A549 (cell line): Measurements from ENCODE around the gene DARS2.

Experiments used
- CBX2 ChIP-seq: fragments of 200-600 bp; sonication (generic); IDR thresholded peaks from 2 replicates; pipeline ENCODE4 v1.6.1; 2016; ENCODE audit warnings: low read depth, mild to moderate bottlenecking, borderline replicate concordance
- CBX8 ChIP-seq: fragments of 200-600 bp; sonication (generic); IDR thresholded peaks from 2 replicates; pipeline ENCODE4 v1.6.1; 2016
- CHD4 ChIP-seq: fragments of 200-600 bp; sonication (generic); IDR thresholded peaks from 2 replicates; pipeline ENCODE4 v1.6.1; 2016; ENCODE audit warnings: antibody characterized with exemption, mild to moderate bottlenecking, borderline replicate concordance
- EP300 ChIP-seq, 2 experiments: fragments of >200 bp; sonication (Bioruptor Twin); formaldehyde crosslinking; IDR thresholded peaks; 2 replicates in 1 of 2; 3 replicates in 1 of 2; pipeline ENCODE4 v1.6.1; 2016 to 2017
- ESRRA ChIP-seq: fragments of 150-350 bp; IDR thresholded peaks from 2 replicates; pipeline ENCODE4 v1.6.1; 2014; ENCODE audit warnings: mild to moderate bottlenecking, low read length, borderline replicate concordance
- JUN ChIP-seq, 2 experiments: fragments of >200 bp; sonication (Bioruptor Twin); formaldehyde crosslinking; IDR thresholded peaks; 2 replicates in 1 of 2; 3 replicates in 1 of 2; pipeline ENCODE4 v1.6.1; 2016 to 2017
- MYC ChIP-seq: IDR thresholded peaks from 2 replicates; pipeline ENCODE4 v1.6.1; 2012; ENCODE audit warnings: mild to moderate bottlenecking, inconsistent platforms, low read length, improper control_type of control experiment, borderline replicate concordance
- NFE2L2 ChIP-seq: fragments of 150-350 bp; conservative IDR thresholded peaks from 2 replicates; pipeline ENCODE4 v1.6.1; 2014; ENCODE audit warnings: low read length
- RFX5 ChIP-seq: fragments of 450-650 bp; IDR thresholded peaks from 2 replicates; pipeline ENCODE4 v1.7.1; 2014; ENCODE audit warnings: antibody characterized with exemption, mild to moderate bottlenecking, moderate library complexity
- SMC3 ChIP-seq: fragments of >200 bp; sonication (Bioruptor Twin); formaldehyde crosslinking; IDR thresholded peaks from 3 replicates; pipeline ENCODE4 v1.6.1; 2018; ENCODE audit warnings: inconsistent platforms
- TF ChIP-seq, protein P1 (sequence below): fragments of >200 bp; sonication (Bioruptor Twin); formaldehyde crosslinking; IDR thresholded peaks from 3 replicates; pipeline ENCODE4 v1.5.1; 2016
- TF ChIP-seq, protein P2 (sequence below): fragments of 150-350 bp; IDR thresholded peaks from 2 replicates; pipeline ENCODE4 v1.6.1; 2014; ENCODE audit warnings: low read depth, mild to moderate bottlenecking, low read length

DNA sequence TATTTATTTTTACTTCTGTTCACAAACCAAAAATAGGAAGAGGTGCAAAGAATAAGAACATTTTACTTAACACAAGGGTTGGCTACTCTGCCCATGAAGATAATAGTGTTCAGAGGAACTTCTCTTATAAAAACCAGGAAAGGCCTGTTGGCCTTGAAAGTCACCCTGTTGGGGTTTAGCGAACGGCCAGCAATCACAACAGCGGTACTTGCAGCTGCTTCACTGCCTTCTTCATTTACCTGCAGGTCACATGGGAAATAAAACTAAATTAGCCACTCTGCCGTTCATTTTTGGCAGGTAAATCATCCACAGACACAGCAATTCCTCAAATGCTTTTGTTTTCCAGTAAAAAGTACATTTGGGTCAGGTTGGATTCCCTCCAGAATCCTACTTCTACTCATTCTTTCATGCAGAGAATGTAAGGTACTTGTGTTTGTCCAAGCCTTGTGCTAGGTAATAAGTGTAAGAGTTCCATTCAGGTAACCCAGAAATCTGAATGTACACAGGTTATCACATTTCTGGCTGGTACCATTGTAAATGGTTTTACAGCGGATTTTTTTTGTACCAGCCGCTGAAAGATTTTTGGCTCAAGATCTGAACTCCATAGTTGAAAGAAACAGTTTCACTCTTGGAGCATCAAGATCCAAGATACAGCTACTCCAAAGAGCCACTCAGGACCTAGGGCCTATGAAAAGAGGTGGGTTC, 79.5 kb downstream of the DARS2 start:
- TF ChIP-seq SMC3 (no peak), MYC (no peak), CBX8 (no peak), NFE2L2 (no peak), ESRRA (no peak), EP300 (IDR thresholded peaks at IDR 0.05) (no peak), CBX2 (no peak), CHD4 (no peak), RFX5 (no peak), JUN (IDR thresholded peaks at IDR 0.05) (no peak)
- TF ChIP-seq, protein P1, sequence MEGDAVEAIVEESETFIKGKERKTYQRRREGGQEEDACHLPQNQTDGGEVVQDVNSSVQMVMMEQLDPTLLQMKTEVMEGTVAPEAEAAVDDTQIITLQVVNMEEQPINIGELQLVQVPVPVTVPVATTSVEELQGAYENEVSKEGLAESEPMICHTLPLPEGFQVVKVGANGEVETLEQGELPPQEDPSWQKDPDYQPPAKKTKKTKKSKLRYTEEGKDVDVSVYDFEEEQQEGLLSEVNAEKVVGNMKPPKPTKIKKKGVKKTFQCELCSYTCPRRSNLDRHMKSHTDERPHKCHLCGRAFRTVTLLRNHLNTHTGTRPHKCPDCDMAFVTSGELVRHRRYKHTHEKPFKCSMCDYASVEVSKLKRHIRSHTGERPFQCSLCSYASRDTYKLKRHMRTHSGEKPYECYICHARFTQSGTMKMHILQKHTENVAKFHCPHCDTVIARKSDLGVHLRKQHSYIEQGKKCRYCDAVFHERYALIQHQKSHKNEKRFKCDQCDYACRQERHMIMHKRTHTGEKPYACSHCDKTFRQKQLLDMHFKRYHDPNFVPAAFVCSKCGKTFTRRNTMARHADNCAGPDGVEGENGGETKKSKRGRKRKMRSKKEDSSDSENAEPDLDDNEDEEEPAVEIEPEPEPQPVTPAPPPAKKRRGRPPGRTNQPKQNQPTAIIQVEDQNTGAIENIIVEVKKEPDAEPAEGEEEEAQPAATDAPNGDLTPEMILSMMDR = no peak
- TF ChIP-seq, protein P2, sequence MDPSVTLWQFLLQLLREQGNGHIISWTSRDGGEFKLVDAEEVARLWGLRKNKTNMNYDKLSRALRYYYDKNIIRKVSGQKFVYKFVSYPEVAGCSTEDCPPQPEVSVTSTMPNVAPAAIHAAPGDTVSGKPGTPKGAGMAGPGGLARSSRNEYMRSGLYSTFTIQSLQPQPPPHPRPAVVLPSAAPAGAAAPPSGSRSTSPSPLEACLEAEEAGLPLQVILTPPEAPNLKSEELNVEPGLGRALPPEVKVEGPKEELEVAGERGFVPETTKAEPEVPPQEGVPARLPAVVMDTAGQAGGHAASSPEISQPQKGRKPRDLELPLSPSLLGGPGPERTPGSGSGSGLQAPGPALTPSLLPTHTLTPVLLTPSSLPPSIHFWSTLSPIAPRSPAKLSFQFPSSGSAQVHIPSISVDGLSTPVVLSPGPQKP = no peak
